DMS153 treated with DMSO at 0.1 percent for 48 hours (cell line): ENCODE results near the gene GSG1.

Experiments used
- DNase-seq: peaks from one replicate; lab custom pipeline; 2025; ENCODE audit not compliant: unreplicated experiment; lab: John Stamatoyannopoulos, UW

Gene GSG1

DNA sequence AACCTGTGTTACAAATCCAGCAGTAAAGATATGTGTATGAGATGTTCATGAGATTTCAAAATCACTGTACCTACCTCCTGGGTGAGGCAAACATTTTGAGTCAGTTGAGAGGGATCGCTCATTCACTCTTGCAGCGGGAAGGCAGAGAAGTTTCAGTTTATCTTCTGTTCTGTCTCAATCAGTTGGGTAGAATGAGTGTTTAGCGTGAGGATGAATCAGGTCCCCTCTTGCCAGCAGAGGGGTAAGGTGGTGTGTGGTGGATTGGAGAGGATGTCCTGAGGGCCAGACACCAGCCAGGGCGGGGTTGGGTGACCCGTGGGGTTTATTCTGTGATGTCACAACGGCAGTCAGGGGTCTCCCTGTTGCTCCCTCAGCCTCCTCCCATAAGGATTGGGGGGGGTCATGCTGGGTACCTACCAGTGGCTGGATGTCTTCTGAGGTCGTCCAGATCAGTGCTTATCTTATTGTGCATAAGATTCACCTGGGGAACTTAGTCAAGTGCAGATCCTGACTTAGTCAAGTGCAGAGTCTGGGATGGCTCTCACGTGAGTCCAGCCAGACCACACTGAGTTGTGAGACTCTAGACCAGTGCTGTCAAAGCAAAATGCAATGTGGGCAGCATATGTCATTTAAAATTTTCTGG is at the start of gene GSG1:
GSG1 (minus strand) TSS at position 277 of the 643 bp plus-strand sequence; CDS start at position 122, 155 bp downstream.
- DNase-seq = no peak

DNA sequence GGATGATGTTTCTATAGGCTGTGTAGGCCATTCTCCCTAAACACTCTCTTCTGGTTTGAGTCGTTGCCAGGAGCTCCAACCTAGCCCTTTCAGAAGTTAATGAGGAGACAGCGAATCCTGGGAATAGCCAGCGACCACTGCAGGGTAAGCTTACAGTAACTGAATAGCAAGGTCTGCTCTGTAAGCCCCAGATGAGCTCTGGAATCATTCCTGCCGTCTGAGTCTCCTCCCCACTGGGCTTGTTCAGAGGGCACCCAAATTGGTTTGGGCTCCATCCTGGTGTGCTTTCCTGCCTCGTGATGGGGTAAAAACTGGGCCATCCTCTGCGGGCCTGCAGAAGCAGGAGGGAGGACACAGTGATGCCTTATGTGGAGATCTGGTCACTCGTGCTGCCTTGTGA is 49.7 kb upstream of the GSG1 start:
- no peak for DNase-seq

DNA sequence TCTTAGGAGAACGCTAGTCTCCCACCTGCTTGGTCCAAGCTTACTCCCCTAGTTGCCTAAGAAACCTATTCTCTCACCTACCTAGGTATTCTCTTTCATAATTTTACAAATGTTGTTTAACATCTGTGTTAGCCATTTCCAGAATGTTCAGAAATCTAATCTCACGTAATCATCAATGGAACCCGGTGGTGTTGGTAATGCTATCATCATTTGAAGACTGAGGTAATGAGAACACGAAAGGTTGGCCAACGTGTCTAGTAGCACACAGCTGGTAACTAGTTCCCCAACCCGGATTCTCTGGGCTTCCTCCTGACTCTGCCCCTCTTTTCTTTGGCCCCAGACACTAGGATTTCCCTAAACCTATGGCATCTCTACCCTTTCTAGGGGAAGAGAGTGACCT is 49.3 kb upstream of the GSG1 start:
- DNase-seq = no peak

DNA sequence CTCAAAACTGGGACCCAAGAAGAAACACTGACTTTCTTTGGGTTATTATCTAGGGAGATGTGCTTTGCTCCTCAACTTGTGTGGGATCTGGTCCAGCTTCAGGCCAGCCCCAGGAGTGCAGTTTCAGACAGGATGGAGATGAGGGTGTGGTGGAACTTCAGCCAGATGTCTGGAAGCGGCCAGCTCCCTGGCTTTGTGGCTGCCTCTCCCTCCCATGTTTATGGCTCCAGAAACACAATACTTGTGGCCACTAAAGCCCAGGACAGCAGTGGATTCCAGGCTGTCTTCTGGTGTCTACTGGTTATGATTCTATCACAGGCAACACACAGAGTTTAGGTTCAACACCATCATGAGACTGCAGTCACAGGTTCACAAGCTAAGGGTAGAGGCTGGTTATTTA is 48.8 kb upstream of the GSG1 start:
- no peak for DNase-seq

DNA sequence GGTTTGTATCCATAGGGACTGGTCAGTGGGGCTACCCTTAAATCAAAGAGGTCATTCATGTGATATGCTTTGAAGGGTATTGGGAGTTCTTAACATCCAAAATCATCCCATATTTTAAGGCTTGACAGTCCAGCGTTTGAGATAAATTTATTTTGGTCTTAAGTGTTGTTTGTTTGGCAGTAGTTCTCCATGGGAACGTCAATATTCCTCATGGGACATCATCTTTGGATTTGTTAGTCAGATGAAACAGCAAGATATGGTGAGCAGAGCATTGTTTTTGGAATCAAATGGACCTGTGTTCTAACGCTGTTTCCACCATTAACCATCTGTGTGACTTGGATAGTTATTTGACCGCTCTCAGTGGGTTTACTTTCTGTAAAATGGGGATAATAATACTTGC is 45.9 kb upstream of the GSG1 start:
- DNase-seq = no peak

DNA sequence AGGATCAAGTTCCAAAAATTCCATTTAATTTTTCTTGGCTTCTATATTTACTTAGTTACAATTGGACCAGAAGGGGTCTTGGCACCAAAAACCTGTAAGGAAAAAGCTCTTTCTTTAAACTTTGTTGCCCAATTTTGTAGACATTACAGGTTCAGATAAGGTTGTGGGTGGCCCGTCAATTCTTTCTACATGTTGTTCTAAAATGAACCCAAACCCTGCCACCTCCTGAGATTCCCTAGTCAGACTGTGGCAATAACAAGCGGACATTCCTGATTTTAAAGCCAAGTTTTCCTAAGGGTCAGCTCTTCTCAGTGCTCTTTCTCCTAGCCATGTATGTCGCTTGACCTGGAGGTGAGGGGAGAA is 45.0 kb upstream of the GSG1 start:
- DNase-seq = no peak

DNA sequence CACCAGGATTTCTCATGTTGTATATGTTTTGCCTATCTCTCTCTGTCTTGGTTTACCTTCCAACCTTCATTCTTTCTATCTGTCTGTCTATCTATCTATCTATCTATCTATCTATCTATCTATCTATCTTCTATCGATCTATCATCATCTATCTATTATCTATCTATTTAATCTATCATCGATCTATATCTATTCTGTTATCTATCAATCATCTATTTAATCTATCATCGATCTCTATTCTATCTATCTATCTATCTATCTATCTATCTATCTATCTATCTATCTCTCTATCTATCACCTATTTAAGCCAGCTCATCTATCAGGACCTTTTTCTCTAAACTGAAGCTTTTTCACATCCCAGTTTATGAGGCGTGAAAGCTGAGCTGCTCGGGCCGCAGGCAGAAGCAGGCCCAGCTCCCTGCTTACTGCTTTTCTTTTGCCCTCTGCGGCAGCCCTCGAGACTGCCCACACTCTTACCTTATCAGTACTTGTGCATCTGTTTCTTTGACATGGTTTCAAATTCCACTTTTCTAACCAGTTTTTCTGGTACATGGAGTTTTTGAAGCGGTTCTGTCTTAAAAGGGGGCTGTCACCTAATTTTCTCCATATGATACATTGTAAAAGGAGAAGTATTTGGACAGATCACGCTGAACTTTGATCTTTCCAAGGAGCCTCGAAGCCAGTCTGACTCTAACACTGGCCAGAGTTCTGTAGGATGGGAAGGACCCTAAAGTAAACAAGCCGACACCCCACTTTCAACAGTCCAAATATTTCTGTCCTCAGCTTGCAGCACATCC is 44.4 kb upstream of the GSG1 start:
- no peak for DNase-seq

DNA sequence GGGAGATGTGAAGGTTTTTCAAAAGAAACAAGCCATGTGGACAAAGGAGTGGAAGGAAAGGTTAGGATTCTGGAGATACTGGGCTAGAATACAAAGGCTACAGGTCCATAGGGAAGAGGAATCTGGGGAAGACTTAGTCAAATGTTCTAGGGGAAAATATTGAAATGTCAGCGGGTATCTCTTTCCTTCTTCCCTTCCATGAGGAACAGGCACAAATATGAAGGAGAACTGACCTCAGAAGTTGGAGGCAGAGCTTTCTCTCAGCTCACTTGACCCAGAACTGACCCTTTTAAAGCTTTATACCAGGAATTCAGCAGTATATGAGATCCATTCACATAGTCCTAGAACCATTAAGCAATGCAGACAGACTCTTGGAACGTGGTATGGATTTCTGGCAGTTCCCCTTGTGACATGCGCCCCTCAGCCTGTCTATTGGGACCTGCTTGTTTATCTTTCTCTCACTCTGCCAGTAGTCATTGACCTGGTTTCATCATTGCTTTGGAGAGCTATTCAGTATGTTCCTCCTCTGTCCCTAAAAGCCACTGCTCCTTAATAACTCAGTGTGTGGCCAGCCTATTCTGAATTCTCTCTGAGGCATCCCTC is 43.0 kb upstream of the GSG1 start:
- DNase-seq = no peak

DNA sequence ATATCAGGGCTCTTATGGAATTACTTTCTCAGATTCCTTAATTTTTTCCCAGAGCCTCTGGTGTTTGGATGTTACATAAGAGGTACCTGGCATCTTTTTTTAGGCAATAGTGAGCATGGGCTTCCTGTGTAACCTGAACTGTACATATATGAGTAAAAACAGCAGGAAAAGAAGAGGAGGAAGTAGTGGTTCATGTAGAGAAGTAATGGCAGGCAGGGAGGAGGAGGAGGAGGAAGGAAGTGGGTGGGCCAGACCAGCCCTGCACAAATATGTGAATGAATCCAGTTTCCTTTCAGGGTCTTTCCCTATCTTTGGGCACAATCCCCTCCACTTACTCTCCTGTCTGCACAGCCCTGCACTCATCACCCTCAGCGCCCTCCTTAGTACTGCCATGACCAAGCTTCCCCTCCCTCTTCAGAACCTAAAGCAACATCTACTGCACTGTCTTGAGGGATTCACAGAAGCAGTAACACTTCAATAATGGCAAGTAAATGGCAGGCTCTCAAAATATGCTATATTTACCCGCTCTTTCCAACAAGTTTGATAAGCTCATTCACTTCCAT is 40.9 kb upstream of the GSG1 start:
- no peak for DNase-seq

DNA sequence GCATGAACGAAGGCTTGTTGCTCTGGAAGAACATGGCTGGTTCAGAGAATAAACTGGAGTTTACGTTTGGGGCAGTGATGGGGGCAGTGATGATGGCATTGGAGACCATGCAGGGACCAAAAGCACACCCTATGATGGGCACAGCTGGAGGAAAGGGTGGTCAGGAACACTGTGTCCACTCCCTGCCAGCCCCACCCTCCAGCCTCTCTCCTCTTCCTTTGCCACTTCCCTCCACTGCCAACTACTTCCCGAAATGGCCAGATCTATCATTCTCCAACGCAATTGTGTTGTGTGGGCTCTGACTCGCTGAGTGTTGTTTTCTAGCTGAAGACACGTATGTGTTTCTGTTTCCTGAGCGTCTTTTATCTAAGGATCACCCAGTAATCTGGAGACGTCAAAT is 39.3 kb upstream of the GSG1 start:
- no peak for DNase-seq

DNA sequence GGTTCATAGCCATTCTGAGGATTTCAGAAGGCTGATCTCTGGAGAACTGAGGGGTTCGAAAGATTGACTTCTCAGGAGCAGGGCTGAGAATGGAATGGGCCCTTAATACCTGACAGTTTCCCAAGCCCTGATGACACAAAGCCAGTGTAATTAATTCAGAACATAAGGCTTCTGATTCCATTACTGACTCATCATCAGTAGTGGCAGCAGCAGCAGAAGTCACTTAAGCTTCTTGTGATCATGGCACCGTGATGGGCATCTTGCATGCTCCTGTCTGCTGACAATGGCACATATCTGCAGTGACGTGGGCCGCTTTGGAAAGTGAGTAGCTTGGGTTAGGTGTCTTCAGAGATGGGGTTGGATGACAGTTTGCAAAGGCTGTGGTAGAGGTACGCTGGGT is 38.2 kb upstream of the GSG1 start:
- no peak for DNase-seq

DNA sequence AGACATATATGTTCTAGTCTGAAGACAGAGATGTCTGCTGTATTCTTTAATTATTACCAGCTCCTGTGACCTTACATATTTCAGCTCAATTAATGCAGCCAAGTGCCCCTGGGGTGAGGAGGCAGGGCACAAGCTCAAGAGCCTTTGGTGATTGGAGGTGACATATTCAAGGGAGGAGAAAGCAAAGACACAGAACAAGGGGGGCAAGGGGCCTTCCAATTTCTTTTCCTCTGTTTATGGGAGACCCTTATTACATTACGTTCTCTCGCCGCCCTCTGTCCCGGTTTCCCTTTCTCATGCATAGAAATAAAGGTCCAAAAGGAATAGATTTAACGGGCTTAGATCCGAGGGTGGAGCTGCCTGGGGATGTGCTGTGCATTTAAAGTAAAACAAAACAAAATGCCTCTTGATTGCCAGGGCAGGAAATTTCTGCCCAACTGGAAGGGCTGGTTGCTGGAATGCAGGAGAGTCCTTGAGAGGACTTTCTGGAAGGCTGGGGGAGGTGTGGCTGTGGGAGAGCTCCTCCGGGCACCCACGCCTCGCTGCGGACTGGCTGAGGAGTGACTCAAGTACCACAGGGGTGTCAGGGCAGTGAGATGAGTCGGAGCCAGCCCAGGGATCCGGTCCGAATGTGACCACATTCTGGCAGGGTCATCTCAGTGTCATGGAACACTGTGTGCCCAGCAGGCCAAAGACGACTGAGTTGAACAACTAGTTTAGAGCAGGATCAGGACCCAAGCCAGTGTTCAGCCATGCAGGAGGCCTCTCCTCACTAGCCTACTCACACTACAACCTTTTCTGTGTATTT is 32.1 kb upstream of the GSG1 start:
- no peak for DNase-seq

DNA sequence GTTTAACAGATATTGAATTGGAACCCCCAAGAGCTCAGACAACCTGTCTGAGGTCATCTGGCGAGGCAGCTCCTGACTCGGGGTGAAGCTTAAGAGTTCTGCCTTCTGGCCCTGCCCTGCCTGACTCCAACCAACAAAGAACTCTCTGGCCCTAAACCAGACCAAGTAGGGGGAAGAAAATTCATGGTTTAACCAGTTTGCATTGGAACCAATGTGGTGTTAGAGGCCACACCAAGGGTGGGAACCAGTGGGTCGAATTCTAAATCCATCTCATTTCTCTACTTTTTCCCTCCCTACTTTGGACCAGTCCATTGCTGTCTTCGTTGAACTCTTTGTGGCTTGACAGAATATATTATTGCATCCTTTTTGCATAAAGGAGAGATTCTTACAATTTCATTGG is 30.4 kb upstream of the GSG1 start:
- DNase-seq = no peak

DNA sequence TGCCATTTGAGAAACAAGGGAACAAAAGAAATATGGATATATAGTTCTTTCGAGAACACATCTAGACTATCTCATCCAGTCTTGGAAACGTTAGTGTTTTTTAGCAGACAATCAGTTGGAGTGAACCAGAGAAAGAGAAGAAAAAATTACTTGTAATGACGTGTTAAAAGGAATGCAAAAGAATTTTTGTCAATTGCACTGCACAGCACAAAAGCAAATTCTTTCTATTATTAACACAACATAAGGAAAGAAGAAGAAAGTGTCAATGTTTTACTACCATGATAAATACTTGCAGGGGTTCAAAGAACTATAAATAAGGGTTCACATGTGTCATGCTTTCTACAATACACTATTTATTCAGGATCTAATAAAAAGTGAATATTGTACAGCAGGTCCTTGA is 27.5 kb upstream of the GSG1 start:
- DNase-seq = no peak

DNA sequence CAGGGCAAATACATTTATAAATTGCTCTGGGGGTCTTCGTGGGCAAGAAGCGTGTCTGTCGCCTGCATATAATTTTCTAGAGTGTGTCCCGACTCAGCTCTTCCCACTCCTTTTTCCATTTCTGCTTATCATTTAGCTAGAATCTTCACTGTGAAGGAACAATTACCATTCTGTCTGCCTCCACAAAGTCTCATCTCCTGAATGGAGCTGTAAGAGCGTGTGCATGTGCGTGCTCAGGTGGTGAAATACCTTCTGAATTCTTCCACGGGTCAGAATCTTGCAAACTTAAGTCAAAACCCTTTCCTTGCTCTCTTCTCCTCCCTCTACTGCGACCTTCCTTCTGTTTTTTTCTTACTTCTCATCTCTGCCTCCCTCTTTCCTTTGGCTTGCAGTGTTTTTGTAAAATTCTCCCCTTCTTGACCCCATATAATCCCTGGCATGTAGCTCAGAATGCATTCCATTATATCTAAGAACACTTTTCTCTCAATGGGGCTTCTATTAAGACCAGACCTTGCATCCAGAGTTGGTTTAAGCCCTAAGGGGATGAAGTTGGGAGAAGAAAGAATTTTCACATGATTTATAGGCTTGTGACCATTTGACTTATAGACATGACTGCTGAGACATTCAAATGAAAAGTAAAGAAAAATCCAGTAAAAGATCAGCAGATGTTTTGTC is 25.0 kb upstream of the GSG1 start:
- no peak for DNase-seq

DNA sequence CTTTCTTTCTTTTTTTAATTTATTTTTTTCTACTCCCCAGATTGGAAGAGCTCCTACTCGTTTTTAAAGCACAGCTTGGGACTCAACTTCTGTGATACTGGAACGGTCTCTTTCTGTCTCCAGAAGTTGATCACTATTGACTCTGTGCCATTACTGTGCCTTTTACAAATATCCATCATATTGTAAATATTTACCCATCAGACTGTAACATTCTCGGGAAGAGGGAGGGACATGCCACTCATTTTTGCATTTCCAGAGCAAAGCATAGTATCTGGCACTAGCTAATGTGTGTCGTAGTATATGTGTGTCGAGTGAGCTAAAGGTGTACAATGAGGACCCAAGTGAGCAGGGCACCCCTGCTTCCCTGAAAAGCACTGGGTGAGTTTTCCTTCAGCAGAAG is 24.0 kb upstream of the GSG1 start:
- DNase-seq = no peak

DNA sequence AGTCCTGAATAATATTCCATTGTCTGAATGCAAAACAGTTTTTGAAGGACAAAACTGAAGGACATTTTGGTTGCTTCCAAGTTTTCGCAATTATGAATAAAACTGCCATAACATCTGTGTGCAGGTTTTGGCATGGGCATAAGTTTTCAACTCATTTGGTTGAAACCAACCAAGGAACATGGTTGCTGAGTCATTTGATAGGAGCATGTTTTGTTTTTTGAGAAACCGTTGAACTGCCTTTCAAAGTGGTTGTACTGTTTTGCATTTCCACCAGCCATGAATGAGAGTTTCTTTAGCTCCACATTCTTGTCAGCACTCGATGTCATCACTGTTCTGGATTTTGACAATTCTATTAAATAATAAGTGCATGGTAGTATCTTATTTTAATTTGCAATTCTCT is 23.0 kb upstream of the GSG1 start:
- no peak for DNase-seq

DNA sequence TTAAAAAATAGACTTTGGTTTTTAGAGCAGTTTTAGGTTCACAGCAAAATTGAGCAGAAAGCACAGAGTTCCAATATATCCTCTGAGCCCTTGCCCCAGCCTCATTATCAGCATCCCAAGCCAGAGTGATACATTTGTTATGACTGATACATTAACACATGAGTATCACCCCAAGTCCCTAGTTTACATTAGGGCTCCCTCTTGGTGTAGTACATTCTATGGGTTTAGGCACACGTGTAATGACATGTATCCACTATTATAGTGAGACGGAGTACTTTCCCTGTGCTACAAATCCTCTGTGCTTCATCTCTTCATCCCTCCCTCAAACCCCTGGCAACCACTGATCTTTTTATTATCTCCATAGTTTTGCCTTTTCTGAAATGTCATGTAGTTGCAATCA is 22.5 kb upstream of the GSG1 start:
- DNase-seq = no peak

DNA sequence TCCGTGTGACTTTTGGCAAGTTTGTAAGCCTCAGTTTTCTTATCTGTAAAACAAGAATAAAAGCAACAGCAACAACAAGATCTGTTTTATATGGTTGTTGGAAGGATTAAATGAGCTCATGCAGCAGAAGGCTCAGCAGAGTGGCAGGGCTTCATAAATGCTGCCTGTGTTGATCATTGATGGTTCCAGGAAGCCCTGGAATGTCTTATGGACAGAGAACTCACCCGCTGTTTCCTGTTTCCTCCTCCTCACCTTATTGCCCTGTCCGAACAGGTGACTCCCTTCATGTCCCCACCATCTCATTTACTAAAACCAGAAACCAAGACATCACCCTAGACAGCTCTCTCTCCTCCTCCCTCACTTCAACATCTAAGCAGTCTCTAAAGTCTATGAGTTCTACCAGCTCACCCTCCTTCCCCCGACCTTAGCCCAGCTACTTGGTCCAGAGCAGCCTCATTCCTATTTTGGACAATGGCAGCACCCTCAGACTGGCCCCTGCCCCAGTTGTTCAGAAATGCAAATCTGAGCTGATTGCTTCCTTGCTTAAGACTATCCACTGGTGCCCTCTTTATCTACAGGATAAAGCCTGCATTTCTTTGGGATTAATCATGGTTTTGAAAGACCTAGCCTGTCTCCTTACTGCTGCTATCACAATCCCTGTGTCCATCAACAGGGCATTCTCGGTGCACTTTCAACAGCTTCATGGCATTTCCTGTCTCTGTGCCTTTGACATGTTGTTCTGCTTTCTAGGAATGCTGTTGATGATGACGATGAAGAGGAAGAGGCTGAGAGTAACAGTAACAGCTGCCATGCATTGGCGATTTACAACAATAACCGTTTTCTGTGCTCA is 21.4 kb upstream of the GSG1 start:
- no peak for DNase-seq

DNA sequence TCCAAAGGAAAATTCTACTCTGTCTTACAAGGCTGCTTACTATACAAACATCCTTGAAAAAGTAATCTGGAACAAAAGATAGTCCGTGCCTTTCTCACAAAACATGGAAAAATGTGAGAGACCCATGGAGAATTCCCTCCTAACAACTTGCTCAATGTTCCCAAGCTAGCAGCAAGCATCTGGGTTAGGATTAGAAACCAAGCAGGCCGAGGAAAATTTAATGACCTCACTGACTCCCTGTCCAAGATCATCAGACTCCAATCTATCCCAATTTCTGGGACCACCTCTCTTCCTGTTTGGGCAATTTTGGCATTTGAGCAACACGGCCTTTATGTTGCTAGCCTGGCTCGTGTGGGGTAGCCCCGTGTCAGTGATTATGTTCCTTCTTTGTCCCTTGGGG is 18.1 kb upstream of the GSG1 start:
- DNase-seq = no peak
